GM12878 (cell line): ENCODE measurements around the gene DIS3L2. TPM values are rescaled to one million over a fixed set of nuclear protein-coding genes. Genes with fewer than 3 reads are reported as not detected.

Source experiments
- ATAC-seq: fragments of 200-7000 bp; cut with Tn5 transposase; 3 replicates; pipeline ENCODE4 v1.9.1; 2020; ENCODE audit warnings: mild to moderate bottlenecking, moderate library complexity
- BruUV-seq: library from RNA; stranded (reverse); fragments of 400-500 nt; replicated peaks from 2 replicates; lab custom pipeline; 2021; lab: Mats Ljungman, UMichigan
- CTCF ChIA-PET: fragments of 300-600 bp; sonication (Branson Sonifier 250); formaldehyde crosslinking; extraction: SDS; loops from one replicate; lab custom pipeline; 2021; ENCODE audit warnings: inconsistent platforms; lab: Yijun Ruan, JAX
- POLR2A ChIA-PET: fragments of 350-600 bp; formaldehyde crosslinking; extraction: SDS; loops from one replicate; lab custom pipeline; 2021; ENCODE audit warnings: inconsistent platforms; lab: Charles Lee
- RAD21 ChIA-PET: fragments of 300-600 bp; sonication (Branson Sonifier 250); formaldehyde crosslinking; loops from one replicate; lab custom pipeline; 2023; ENCODE audit warnings: antibody characterized with exemption; ENCODE audit not compliant: unreplicated experiment; lab: Charles Lee
- SMC1A ChIA-PET: fragments of 300-600 bp; sonication (Branson Sonifier 250); formaldehyde crosslinking; loops from one replicate; lab custom pipeline; 2023; ENCODE audit not compliant: unreplicated experiment, uncharacterized antibody; lab: Charles Lee
- DNase-seq: peaks from one replicate; pipeline ENCODE4 v3.0.0-alpha.2; 2011; ENCODE audit warnings: low read depth, low spot score
- FAIRE-seq: peaks from 3 replicates; lab custom pipeline; 2011; peaks lifted over from hg19 to GRCh38; lab: Jason Lieb, UNC
- H2AFZ ChIP-seq: 2 replicates; pipeline ENCODE4 v1.6.0; 2011; ENCODE audit warnings: low read depth, low read length, control low read depth; ENCODE audit not compliant: control insufficient read depth
- H3K27ac ChIP-seq: 2 replicates; pipeline ENCODE4 v1.5.1; 2011; ENCODE audit warnings: control low read depth; ENCODE audit not compliant: control insufficient read depth, insufficient read depth
- H3K27me3 ChIP-seq, 2 experiments: replicated peaks in 1 of 2; 2 replicates each; pipeline versions ENCODE4 v1.6.0 to v1.6.1; 2011; ENCODE audit warnings: low read length in 1 of 2; ENCODE audit not compliant: control insufficient read depth in 2 of 2, insufficient read depth in 2 of 2
- H3K36me3 ChIP-seq, 2 experiments: 2 replicates each; pipeline ENCODE4 v1.5.1; 2011; ENCODE audit warnings: low read length in 1 of 2; ENCODE audit not compliant: control insufficient read depth in 2 of 2, insufficient read depth in 2 of 2
- H3K4me1 ChIP-seq: 2 replicates; pipeline ENCODE4 v1.6.1; 2011; ENCODE audit warnings: mild to moderate bottlenecking, low read length, moderate library complexity, mixed read lengths; ENCODE audit not compliant: control insufficient read depth, insufficient read depth
- H3K4me2 ChIP-seq: 2 replicates; pipeline ENCODE4 v1.6.0; 2011; ENCODE audit warnings: control low read depth; ENCODE audit not compliant: control insufficient read depth, insufficient read depth
- H3K4me3 ChIP-seq: fragments of 200-600 bp; sonication (generic); 2 replicates; pipeline ENCODE4 v1.5.1; 2016
- H3K79me2 ChIP-seq: 2 replicates; pipeline ENCODE4 v1.6.0; 2011; ENCODE audit warnings: low read length; ENCODE audit not compliant: control insufficient read depth, insufficient read depth
- H3K9ac ChIP-seq: 2 replicates; pipeline ENCODE4 v1.8.0; 2011; ENCODE audit warnings: low read length, control low read depth, mixed read lengths; ENCODE audit not compliant: control insufficient read depth, insufficient read depth
- H3K9me3 ChIP-seq: replicated peaks from 3 replicates; pipeline ENCODE4 v1.5.1; 2011; ENCODE audit warnings: mild to moderate bottlenecking, low read length; ENCODE audit not compliant: control insufficient read depth, insufficient read depth
- H4K20me1 ChIP-seq: 2 replicates; pipeline ENCODE4 v1.6.0; 2011; ENCODE audit not compliant: control insufficient read depth, insufficient read depth
- BCL11A ChIP-seq: IDR thresholded peaks from 2 replicates; pipeline ENCODE4 v1.6.1; 2011; ENCODE audit warnings: low read depth, low read length
- BCL3 ChIP-seq: IDR thresholded peaks from 2 replicates; pipeline ENCODE4 v1.6.1; 2011; ENCODE audit warnings: borderline replicate concordance, low read depth, mild to moderate bottlenecking, moderate library complexity, low read length; ENCODE audit not compliant: insufficient read depth, poor library complexity, severe bottlenecking
- HDAC2 ChIP-seq: fragments of 200-600 bp; sonication (generic); IDR thresholded peaks from 2 replicates; pipeline ENCODE4 v1.6.1; 2017
- JUND ChIP-seq: IDR thresholded peaks from 2 replicates; pipeline ENCODE4 v1.6.1; 2012; ENCODE audit warnings: low read depth, mild to moderate bottlenecking, low read length, improper control_type of control experiment, moderate library complexity
- KAT2A ChIP-seq: conservative IDR thresholded peaks from 2 replicates; pipeline ENCODE4 v1.6.1; 2011; ENCODE audit warnings: low read depth, low read length; ENCODE audit not compliant: control insufficient read depth
- LARP7 ChIP-seq: fragments of 450-650 bp; IDR thresholded peaks from 2 replicates; pipeline ENCODE4 v1.6.1; 2017; ENCODE audit warnings: mild to moderate bottlenecking
- MEF2A ChIP-seq: IDR thresholded peaks from 2 replicates; pipeline ENCODE4 v1.6.1; 2011; ENCODE audit warnings: low read depth, mild to moderate bottlenecking, low read length, moderate library complexity; ENCODE audit not compliant: insufficient read depth
- NR2C2 ChIP-seq: IDR thresholded peaks from 2 replicates; pipeline ENCODE4 v1.6.1; 2011; ENCODE audit warnings: borderline replicate concordance, low read depth; ENCODE audit not compliant: control insufficient read depth, insufficient read length
- RELB ChIP-seq: fragments of 450-650 bp; IDR thresholded peaks from 2 replicates; pipeline ENCODE4 v1.6.1; 2017; ENCODE audit warnings: low read depth, mild to moderate bottlenecking, moderate library complexity
- SIX5 ChIP-seq: IDR thresholded peaks from 2 replicates; pipeline ENCODE4 v1.6.1; 2011; ENCODE audit warnings: mild to moderate bottlenecking, low read depth, low read length, moderate library complexity; ENCODE audit not compliant: severe bottlenecking
- SMAD5 ChIP-seq: IDR thresholded peaks from 2 replicates; pipeline ENCODE4 v1.6.1; 2016; ENCODE audit warnings: antibody characterized with exemption, low read depth
- SMARCA5 ChIP-seq: fragments of 450-650 bp; IDR thresholded peaks from 2 replicates; pipeline ENCODE4 v1.6.1; 2017; ENCODE audit warnings: mild to moderate bottlenecking
- SMC3 ChIP-seq: IDR thresholded peaks from 2 replicates; pipeline ENCODE4 v1.6.1; 2011; ENCODE audit warnings: low read length, improper control_type of control experiment, borderline replicate concordance
- WGBS: methylation state at CpG from one replicate; pipeline ENCODE4 v1.1.6; 2016; ENCODE audit warnings: low lambda C conversion rate; ENCODE audit not compliant: insufficient replicate concordance, insufficient coverage; ENCODE audit errors: missing lambda C conversion rate; 5-methylcytosine and 5-hydroxymethylcytosine counted together
- in situ Hi-C: fragments of 300-500 bp; cut with MboI; formaldehyde crosslinking; loops from 9 replicates; pipeline ENCODE4 v1.14.3; 2018; ENCODE audit warnings: mixed read lengths
- intact Hi-C: fragments of 100-400 bp; cut with micrococcal nuclease; formaldehyde crosslinking; loops from one replicate; pipeline ENCODE4 v1.14.2; 2022; ENCODE audit not compliant: unreplicated experiment
- polyA plus RNA-seq, 11 experiments: library from polyadenylated mRNA; depleted of rRNA in 4 of 11; unstranded in 6 of 11; stranded (reverse) in 5 of 11; fragments of >200 nt; fragmentation: Nextera tagmentation in 4 of 11; fragmentation: Illumina TruSeq in 1 of 11; extraction: Ambion mirVana in 4 of 11; extraction: Trizol in 1 of 11; gene quantifications; 1 replicate in 1 of 11; 2 replicates in 10 of 11; pipeline versions ENCODE4 v1.2.1 to v1.2.3, GENCODE V29; 2011 to 2016; ENCODE audit warnings: inconsistent platforms in 2 of 11, missing spikeins in 2 of 11, low read depth in 1 of 11
- total RNA-seq, 4 experiments: library from RNA; depleted of rRNA in 3 of 4; stranded (reverse); fragments of >200 nt in 3 of 4; fragmentation: Illumina TruSeq in 1 of 4; extraction: Trizol in 1 of 4; gene quantifications; 2 replicates each; pipeline versions ENCODE4 v1.2.1 to v1.2.3, GENCODE V29; 2013 to 2021

Gene DIS3L2
- total and polyA plus RNA-seq, 10 of the 15 experiments (the other 5 are each of a cell fraction or from before 2014, with no cell fraction given), result 3.5 to 27.1 (median 16.0) TPM

GRCh38 chr2:231923010-231923344 lies 38.5 kb upstream of the DIS3L2 start:
- no peak for DNase-seq
- CTCF ChIA-PET, result interaction anchor here (1.1 to 4.6 kb wide), 5 partner anchors 11 to 405 kb away, joined by 3 to 21 read pairs (median 5); no protein-coding TSS in a partner anchor
- Histone ChIP-seq H3K9me3 (no peaks in the 10 kb centered on the region), H3K36me3 (no peaks in the 10 kb centered on the region), H3K4me3 (no peak overlapping the region)
- TF ChIP-seq LARP7, result no peak
- no peak for TF ChIP-seq NR2C2
- TF ChIP-seq SMAD5, result no peak
- TF ChIP-seq BCL11A, result no peak
- TF ChIP-seq BCL3, result no peak
- TF ChIP-seq SMARCA5, result no peak
- TF ChIP-seq JUND, result no peak
- no peak for TF ChIP-seq MEF2A
- no peak for TF ChIP-seq RELB
- no peak for TF ChIP-seq KAT2A
- no peak for TF ChIP-seq SIX5
- TF ChIP-seq HDAC2, result no peak
- no peak for TF ChIP-seq SMC3
- TF ChIP-seq, all 136 proteins: peak for 0
- intact Hi-C loops, result loop anchor here (10.0 kb wide), 1 partner anchor 372 kb away; no protein-coding TSS in a partner anchor
- FAIRE-seq (no peak), ATAC-seq (no peak)
- Histone ChIP-seq H3K27me3 (peaks cover 6 to 11% of the 10 kb centered on the region in 2 experiments; a peak in 3 of 4 replicates), H3K4me1 (peaks cover 13% of the 10 kb centered on the region), H3K9ac (no peak overlapping the region), H2AFZ (no peak overlapping the region), H4K20me1 (no peaks in the 10 kb centered on the region), H3K4me2 (no peak overlapping the region), H3K27ac (no peak overlapping the region), H3K79me2 (no peaks in the 10 kb centered on the region)
- no TSS peak for BruUV-seq
- 0% methylated on average over 3 of the region's 3 CpGs for WGBS
- in situ Hi-C loops, result loop anchor here (5.0 kb wide), 1 partner anchor 219 kb away; no protein-coding TSS in a partner anchor
- POLR2A ChIA-PET, result interaction anchor here (0.5 kb wide), 1 partner anchor 129 kb away, joined by 4 read pairs; no protein-coding TSS in a partner anchor
- RAD21 ChIA-PET, result interaction anchor here (1.4 to 1.5 kb wide), 2 partner anchors 353 to 405 kb away, joined by 3 read pairs; no protein-coding TSS in a partner anchor
- SMC1A ChIA-PET, result interaction anchor here (1.0 kb wide), 1 partner anchor 392 kb away, joined by 3 read pairs; no protein-coding TSS in a partner anchor
